Naive thymus-derived CD4-positive, alpha-beta T cell (primary cell): ENCODE results near the gene RNF13. TPM values are rescaled to one million over a fixed set of nuclear protein-coding genes. Genes with fewer than 3 reads are reported as not detected.

ENCODE experiments used
- ATAC-seq: fragments of 150-1000 bp; cut with Tn5 transposase; 2 replicates; pipeline ENCODE4 v1.10.0; 2021; ENCODE audit warnings: mild to moderate bottlenecking, moderate library complexity
- CTCF ChIA-PET: fragments of 350-600 bp; sonication (Branson Sonifier 250); formaldehyde crosslinking; loops from one replicate; lab custom pipeline; 2021; ENCODE audit warnings: antibody characterized with exemption; lab: Charles Lee
- POLR2A ChIA-PET: fragments of 350-600 bp; sonication (Branson Sonifier 250); formaldehyde crosslinking; loops from one replicate; lab custom pipeline; 2021; ENCODE audit warnings: antibody characterized with exemption, inconsistent platforms; lab: Charles Lee
- DNase-seq, 9 donors: peaks; one replicate each; pipeline versions ENCODE4 v3.0.0 to v3.0.0-alpha.2; 2020 to 2022; ENCODE audit warnings: mixed read lengths in 1 of 9
- H3K27ac ChIP-seq: one replicate; pipeline ENCODE4 v1.7.0; 2013; ENCODE audit warnings: mild to moderate bottlenecking, low read depth, low read length, moderate library complexity
- H3K27me3 ChIP-seq, 2 donors: one replicate each; pipeline ENCODE4 v1.7.0; 2013; ENCODE audit warnings: low read length in 2 of 2, mild to moderate bottlenecking in 2 of 2, moderate library complexity in 2 of 2; ENCODE audit not compliant: control insufficient read depth in 2 of 2, insufficient read depth in 2 of 2
- H3K36me3 ChIP-seq, 3 experiments: 1 replicate in 2 of 3; 2 replicates in 1 of 3; pipeline ENCODE4 v1.7.0; 2013; ENCODE audit warnings: low read length in 3 of 3, mild to moderate bottlenecking in 3 of 3, moderate library complexity in 1 of 3; ENCODE audit not compliant: insufficient read depth in 3 of 3, control insufficient read depth in 2 of 3
- H3K4me1 ChIP-seq, 2 donors: one replicate each; pipeline ENCODE4 v1.7.0; 2013; ENCODE audit warnings: low read length in 2 of 2, mild to moderate bottlenecking in 2 of 2, moderate library complexity in 1 of 2; ENCODE audit not compliant: control insufficient read depth in 2 of 2, insufficient read depth in 2 of 2
- H3K4me3 ChIP-seq: 2 replicates; pipeline ENCODE4 v1.7.0; 2013; ENCODE audit warnings: mild to moderate bottlenecking, low read length
- H3K9me3 ChIP-seq, 3 experiments: 1 replicate in 2 of 3; 2 replicates in 1 of 3; pipeline ENCODE4 v1.7.0; 2013; ENCODE audit warnings: low read length in 3 of 3; ENCODE audit not compliant: control insufficient read depth in 2 of 3
- H3K27ac Mint-ChIP-seq, 9 donors: one replicate each; pipeline ENCODE4 v1.8.0; 2020 to 2022; ENCODE audit warnings: mixed read lengths in 9 of 9, mild to moderate bottlenecking in 8 of 9, moderate library complexity in 5 of 9, inconsistent platforms in 2 of 9
- H3K27me3 Mint-ChIP-seq, 5 donors: one replicate each; pipeline ENCODE4 v1.8.0; 2021 to 2022; ENCODE audit warnings: mixed read lengths in 5 of 5, mild to moderate bottlenecking in 1 of 5
- H3K36me3 Mint-ChIP-seq, 5 donors: one replicate each; pipeline ENCODE4 v1.8.0; 2020 to 2022; ENCODE audit warnings: mixed read lengths in 5 of 5, mild to moderate bottlenecking in 3 of 5, inconsistent platforms in 1 of 5
- H3K4me1 Mint-ChIP-seq, 7 donors: one replicate each; pipeline ENCODE4 v1.8.0; 2020 to 2022; ENCODE audit warnings: mixed read lengths in 7 of 7, mild to moderate bottlenecking in 3 of 7, inconsistent platforms in 1 of 7
- H3K4me3 Mint-ChIP-seq, 10 donors: one replicate each; pipeline ENCODE4 v1.8.0; 2020 to 2022; ENCODE audit warnings: mild to moderate bottlenecking in 10 of 10, mixed read lengths in 10 of 10, moderate library complexity in 6 of 10, inconsistent platforms in 2 of 10
- H3K9me3 Mint-ChIP-seq, 11 donors: one replicate each; pipeline ENCODE4 v1.8.0; 2020 to 2022; ENCODE audit warnings: mixed read lengths in 11 of 11, mild to moderate bottlenecking in 4 of 11, inconsistent platforms in 1 of 11, moderate library complexity in 1 of 11
- intact Hi-C, 2 donors: fragments of 100-400 bp; cut with micrococcal nuclease; formaldehyde crosslinking; loops; one replicate each; pipeline ENCODE4 v1.15.1; 2023
- polyA plus RNA-seq, 2 donors: library from polyadenylated mRNA; unstranded; fragments of 300-500 nt; fragmentation: Illumina TruSeq; gene quantifications; one replicate each; pipeline ENCODE4 v1.2.3, GENCODE V29; 2021
- total RNA-seq, 6 experiments: library from RNA in 5 of 6; stranded (reverse) in 5 of 6; gene quantifications; 1 replicate in 5 of 6; 2 replicates in 1 of 6; pipeline ENCODE4 v1.2.3 and lab custom pipeline; 2021 to 2026

RNF13 gene
- total and polyA plus RNA-seq, 7 experiments from 2014 or later: 41.2 to 131 (median 66.6) TPM

DNA sequence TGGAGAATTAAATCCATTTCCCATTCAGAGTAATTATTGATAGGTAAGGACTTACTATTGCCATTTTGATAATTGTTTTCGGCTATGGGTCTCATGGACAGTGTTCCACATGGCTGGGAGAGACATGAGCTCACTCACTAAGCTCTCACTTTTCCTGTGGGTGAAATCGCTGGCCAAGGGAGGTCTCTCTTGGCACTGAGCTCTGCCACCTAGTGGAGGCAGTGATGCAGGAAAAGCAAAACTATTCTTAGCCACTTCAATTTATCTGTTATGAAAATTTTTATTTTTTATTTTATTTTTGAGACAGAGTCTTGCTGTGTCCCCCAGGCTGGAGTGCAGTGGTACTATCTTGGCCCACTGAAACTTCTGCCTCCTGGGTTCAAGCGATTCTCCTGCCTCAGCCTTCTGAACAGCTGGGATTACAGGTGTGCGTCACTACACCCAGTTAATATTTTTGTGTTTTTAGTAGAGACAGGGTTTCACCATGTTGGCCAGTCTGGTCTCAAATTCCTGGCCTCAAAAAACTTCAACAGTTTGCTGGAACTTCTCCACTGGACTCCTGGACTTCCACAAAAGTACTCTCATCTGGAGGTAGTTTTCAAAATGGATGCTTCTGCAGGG, 4.7 kb upstream of the RNF13 start:
- POLR2A ChIA-PET: interaction anchor here (1.0 to 1.1 kb wide), 2 partner anchors 11 to 15 kb away, joined by 3 read pairs; no protein-coding TSS in a partner anchor
- H3K27me3 Mint-ChIP-seq: peaks cover 4 to 41% (median 17%) of the 10 kb centered on the region in 5 donors

GRCh38 chr3:149809699-149810098, 3.3 kb upstream of the RNF13 start:
- DNase-seq: no peak
- H3K27ac ChIP-seq: no peak overlapping the region
- Mint-ChIP-seq H3K27me3 (peaks cover 4 to 39% (median 17%) of the 10 kb centered on the region in 5 donors), H3K4me3 (no peak overlapping the region), H3K27ac (no peak overlapping the region), H3K4me1 (peaks cover 11 to 23% (median 20%) of the 10 kb centered on the region in 7 donors), H3K9me3 (no peaks in the 10 kb centered on the region), H3K36me3 (no peaks in the 10 kb centered on the region)
- H3K4me3 ChIP-seq: no peak overlapping the region
- peaks cover 11 to 15% of the 10 kb centered on the region in 2 donors for H3K4me1 ChIP-seq
- H3K27me3 ChIP-seq: no peaks in the 10 kb centered on the region
- no peaks in the 10 kb centered on the region for H3K9me3 ChIP-seq
- intact Hi-C loops: loop anchor here (1.0 to 10.0 kb wide), 12 partner anchors 37 to 1395 kb away; partner anchors contain the start of genes ERICH6 (in 1 of the 2), GPR171 (in 1 of the 2), HLTF (in 1 of the 2) and SIAH2 (in 1 of the 2)
- CTCF ChIA-PET: interaction anchor here (1.2 to 2.6 kb wide), 3 partner anchors 16 to 57 kb away, joined by 5 to 10 read pairs (median 7); partner anchors contain the start of gene COMMD2
- ATAC-seq: no peak
- peaks cover 0 to 9% (median 0%) of the 10 kb centered on the region in 3 experiments for H3K36me3 ChIP-seq
- POLR2A ChIA-PET: no interaction called here

More for the DNA sequence above, 4.7 kb upstream of the RNF13 start:
- ATAC-seq (no peak), DNase-seq (peak; percentile 8 to 53 (median 36))
- CTCF ChIA-PET: interaction anchor here (0.6 to 2.6 kb wide), 17 partner anchors 8 to 1035 kb away, joined by 3 to 10 read pairs (median 3); partner anchors contain the start of genes ANKUB1 and COMMD2
- Histone ChIP-seq H3K27me3 (no peaks in the 10 kb centered on the region), H3K27ac (no peak overlapping the region), H3K4me3 (no peak overlapping the region), H3K9me3 (no peaks in the 10 kb centered on the region), H3K36me3 (peaks cover 0 to 6% (median 0%) of the 10 kb centered on the region in 3 experiments), H3K4me1 (peaks cover 4 to 6% of the 10 kb centered on the region in 2 donors)
- H3K27ac Mint-ChIP-seq: no peak overlapping the region
- no peak overlapping the region for H3K4me3 Mint-ChIP-seq
- no peaks in the 10 kb centered on the region for H3K36me3 Mint-ChIP-seq
- peaks cover 0 to 15% (median 10%) of the 10 kb centered on the region in 7 donors for H3K4me1 Mint-ChIP-seq
- H3K9me3 Mint-ChIP-seq: no peaks in the 10 kb centered on the region
- intact Hi-C loops: loop anchor here (1.0 to 10.0 kb wide), 6 partner anchors 36 to 688 kb away; partner anchors contain the start of gene COMMD2 (in 1 of the 2)

DNA sequence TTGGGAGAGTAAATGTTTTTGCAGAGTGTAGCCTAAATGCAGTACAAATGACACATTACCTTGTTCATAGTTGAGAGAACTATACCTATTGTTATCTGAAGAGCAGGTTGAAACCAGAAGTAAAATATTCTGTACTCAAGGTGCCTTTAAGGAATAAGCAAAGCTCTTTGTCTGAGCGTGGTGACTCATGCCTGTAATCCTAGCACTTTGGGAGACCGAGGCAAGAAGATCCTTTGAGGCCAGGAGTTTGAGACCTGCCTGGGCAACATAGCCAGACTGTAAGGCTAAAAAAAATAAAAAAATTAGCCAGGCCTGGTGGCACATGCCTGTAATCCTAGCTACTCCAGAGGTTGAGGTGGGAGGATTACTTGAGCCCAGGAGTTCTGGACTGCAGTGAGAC, 2.2 kb upstream of the RNF13 start:
- no peaks in the 10 kb centered on the region for H3K9me3 ChIP-seq
- H3K36me3 ChIP-seq: peaks cover 0 to 9% (median 0%) of the 10 kb centered on the region in 3 experiments
- no peaks in the 10 kb centered on the region for H3K9me3 Mint-ChIP-seq
- intact Hi-C loops: loop anchor here (5.0 to 10.0 kb wide), 6 partner anchors 44 to 1394 kb away; partner anchors contain the start of genes ERICH6 (in 1 of the 2), GPR171 (in 1 of the 2), HLTF (in 1 of the 2) and SIAH2 (in 1 of the 2)
- POLR2A ChIA-PET: interaction anchor here (0.7 kb wide), 1 partner anchor 9 kb away, joined by 3 read pairs; no protein-coding TSS in a partner anchor
- no peak overlapping the region for H3K27ac Mint-ChIP-seq
- H3K4me1 Mint-ChIP-seq: peaks cover 21 to 35% (median 31%) of the 10 kb centered on the region in 7 donors
- ATAC-seq (no peak), DNase-seq (no peak)
- H3K27ac ChIP-seq: no peak overlapping the region
- peaks cover 0 to 29% (median 16%) of the 10 kb centered on the region in 5 donors for H3K27me3 Mint-ChIP-seq
- H3K27me3 ChIP-seq: no peaks in the 10 kb centered on the region
- H3K4me3 Mint-ChIP-seq: peak overlapping the region in 1 of 10 donors; percentile 12
- H3K4me3 ChIP-seq: no peak overlapping the region
- CTCF ChIA-PET: interaction anchor here (0.7 kb wide), 1 partner anchor 59 kb away, joined by 3 read pairs; no protein-coding TSS in a partner anchor
- H3K4me1 ChIP-seq: peaks cover 16 to 17% of the 10 kb centered on the region in 2 donors
- peaks cover 0 to 7% (median 0%) of the 10 kb centered on the region in 5 donors for H3K36me3 Mint-ChIP-seq

DNA sequence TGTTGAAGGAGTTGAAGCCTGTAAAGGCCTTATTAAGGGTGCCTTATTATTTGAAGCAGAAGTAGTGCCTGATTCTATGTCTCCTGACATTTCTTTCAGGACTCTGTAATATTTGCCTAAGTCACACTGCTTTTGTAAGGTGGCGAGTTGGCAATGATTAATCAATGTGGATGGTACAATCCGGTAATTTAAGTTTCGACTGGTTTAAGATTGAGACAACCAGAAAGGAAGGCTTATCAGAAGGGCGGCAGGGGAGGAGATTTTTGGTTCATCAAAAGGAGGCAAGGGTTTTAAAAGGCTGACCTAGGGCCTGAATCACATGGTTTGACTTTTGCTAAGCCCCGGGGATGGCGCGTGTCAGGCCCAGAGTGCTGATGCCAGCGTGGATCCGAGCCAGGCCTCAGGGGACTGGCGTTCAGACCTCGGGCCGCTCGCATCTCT, 830 bp upstream of the RNF13 start:
- no peak for DNase-seq
- Histone ChIP-seq H3K36me3 (peaks cover 0 to 9% (median 0%) of the 10 kb centered on the region in 3 experiments), H3K9me3 (no peaks in the 10 kb centered on the region), H3K4me1 (peaks cover 16 to 31% of the 10 kb centered on the region in 2 donors), H3K27me3 (no peaks in the 10 kb centered on the region), H3K4me3 (peak overlapping the region; percentile 95), H3K27ac (peak overlapping the region; percentile 94)
- Mint-ChIP-seq H3K9me3 (no peaks in the 10 kb centered on the region), H3K4me3 (peak overlapping the region; percentile 96 to 100 (median 99)), H3K4me1 (peaks cover 34 to 48% (median 41%) of the 10 kb centered on the region in 7 donors), H3K36me3 (peaks cover 0 to 12% (median 6%) of the 10 kb centered on the region in 5 donors), H3K27ac (peak overlapping the region; percentile 97 to 100 (median 99)), H3K27me3 (peaks cover 0 to 16% (median 6%) of the 10 kb centered on the region in 5 donors)
- CTCF ChIA-PET: no interaction called here
- intact Hi-C loops: loop anchor here (1.0 to 10.0 kb wide), 13 partner anchors 45 to 1393 kb away; partner anchors contain the start of genes ERICH6 (in 2 of the 2), GYG1 (in 2 of the 2), HLTF (in 2 of the 2) and HPS3 (in 2 of the 2)
- POLR2A ChIA-PET: no interaction called here
- ATAC-seq: no peak

GRCh38 chr3:149813367-149814281, 609 bp downstream of the RNF13 start:
- ATAC-seq: peak; percentile 22
- Mint-ChIP-seq H3K36me3 (peaks cover 0 to 18% (median 6%) of the 10 kb centered on the region in 5 donors), H3K9me3 (no peaks in the 10 kb centered on the region), H3K27ac (peak overlapping the region; percentile 97 to 100 (median 99)), H3K4me1 (peaks cover 39 to 62% (median 53%) of the 10 kb centered on the region in 7 donors), H3K4me3 (peak overlapping the region; percentile 96 to 100 (median 99)), H3K27me3 (peaks cover 0 to 10% (median 0%) of the 10 kb centered on the region in 5 donors)
- H3K27ac ChIP-seq: peak overlapping the region; percentile 94
- H3K27me3 ChIP-seq: no peaks in the 10 kb centered on the region
- DNase-seq: peak in 8 of 9 donors; percentile 2 to 23 (median 18)
- peak overlapping the region; percentile 95 for H3K4me3 ChIP-seq
- peaks cover 14 to 36% of the 10 kb centered on the region in 2 donors for H3K4me1 ChIP-seq
- H3K9me3 ChIP-seq: no peaks in the 10 kb centered on the region
- CTCF ChIA-PET: interaction anchor here (1.0 kb wide), 1 partner anchor 9 kb away, joined by 3 read pairs; no protein-coding TSS in a partner anchor
- POLR2A ChIA-PET: interaction anchor here (0.7 to 2.8 kb wide), 6 partner anchors 9 to 595 kb away, joined by 3 to 20 read pairs (median 4); partner anchors contain the start of genes COMMD2 and TSC22D2
- H3K36me3 ChIP-seq: peaks cover 0 to 9% (median 0%) of the 10 kb centered on the region in 3 experiments
- intact Hi-C loops: loop anchor here (1.0 to 10.0 kb wide), 17 partner anchors 46 to 1391 kb away; partner anchors contain the start of genes COMMD2 (in 2 of the 2), ERICH6 (in 2 of the 2), GYG1 (in 2 of the 2) and HLTF (in 2 of the 2)
